SK-N-SH treated with all-trans-retinoic acid at 6 μM for 48 hours (cell line): ENCODE results near the gene PARVB.

Source experiments
- ATAC-seq: fragments of 200-7000 bp; cut with Tn5 transposase; 3 replicates; pipeline ENCODE4 v1.9.1; 2020; ENCODE audit warnings: mild to moderate bottlenecking, moderate library complexity
- ARNTL ChIP-seq: fragments of 450-650 bp; formaldehyde crosslinking; IDR thresholded peaks from 2 replicates; pipeline ENCODE4 v1.5.0; 2020; ENCODE audit warnings: low read depth, mild to moderate bottlenecking, moderate library complexity, borderline replicate concordance
- BACH2 ChIP-seq: fragments of 250-450 bp; sonication (Bioruptor Pico); IDR thresholded peaks from 2 replicates; pipeline ENCODE4 v1.9.0; 2021; ENCODE audit warnings: mild to moderate bottlenecking, borderline replicate concordance
- CSDC2 ChIP-seq: fragments of 250-450 bp; sonication (Bioruptor Pico); IDR thresholded peaks from 2 replicates; pipeline ENCODE4 v1.5.0; 2020; ENCODE audit warnings: mild to moderate bottlenecking, moderate library complexity
- ESRRG ChIP-seq: fragments of 250-450 bp; sonication (Bioruptor Pico); IDR thresholded peaks from 2 replicates; pipeline ENCODE4 v1.6.1; 2021; ENCODE audit warnings: mild to moderate bottlenecking
- GLIS3 ChIP-seq: fragments of 250-450 bp; sonication (Bioruptor Pico); IDR thresholded peaks from 2 replicates; pipeline ENCODE4 v1.5.0; 2020; ENCODE audit warnings: mild to moderate bottlenecking, moderate library complexity
- ISL1 ChIP-seq: fragments of 250-450 bp; sonication (Bioruptor Pico); IDR thresholded peaks from 2 replicates; pipeline ENCODE4 v2.1.2; 2022; ENCODE audit warnings: mild to moderate bottlenecking, moderate library complexity
- OSR1 ChIP-seq: fragments of 250-450 bp; sonication (Bioruptor Pico); IDR thresholded peaks from 2 replicates; pipeline ENCODE4 v1.8.0; 2022; ENCODE audit warnings: moderate library complexity, mild to moderate bottlenecking, inconsistent platforms
- POU6F1 ChIP-seq: fragments of 250-450 bp; sonication (Bioruptor Pico); IDR thresholded peaks from 2 replicates; pipeline ENCODE4 v1.8.0; 2021; ENCODE audit warnings: low read depth, mild to moderate bottlenecking, moderate library complexity, borderline replicate concordance
- PPARA ChIP-seq: fragments of 250-450 bp; sonication (Bioruptor Pico); IDR thresholded peaks from 2 replicates; pipeline ENCODE4 v1.5.0; 2020; ENCODE audit warnings: mild to moderate bottlenecking, borderline replicate concordance
- RARB ChIP-seq: fragments of 250-450 bp; sonication (Bioruptor Pico); IDR thresholded peaks from 2 replicates; pipeline ENCODE4 v1.8.0; 2021; ENCODE audit warnings: mild to moderate bottlenecking, moderate library complexity
- SNAI2 ChIP-seq: fragments of 250-450 bp; sonication (Bioruptor Pico); IDR thresholded peaks from 2 replicates; pipeline ENCODE4 v1.5.0; 2020; ENCODE audit warnings: mild to moderate bottlenecking, moderate library complexity
- TCF4 ChIP-seq: fragments of 250-450 bp; sonication (Bioruptor Pico); IDR thresholded peaks from 2 replicates; pipeline ENCODE4 v1.8.0; 2021; ENCODE audit warnings: mild to moderate bottlenecking, moderate library complexity, borderline replicate concordance
- TOX ChIP-seq: fragments of 250-450 bp; sonication (Bioruptor Pico); IDR thresholded peaks from 2 replicates; pipeline ENCODE4 v1.8.0; 2021; ENCODE audit warnings: mild to moderate bottlenecking, moderate library complexity, borderline replicate concordance
- ZC3H10 ChIP-seq: fragments of 250-450 bp; sonication (Bioruptor Pico); IDR thresholded peaks from 2 replicates; pipeline ENCODE4 v1.5.1; 2021; ENCODE audit warnings: mild to moderate bottlenecking, moderate library complexity
- ZFP3 ChIP-seq: fragments of 250-450 bp; sonication (Bioruptor Pico); IDR thresholded peaks from 2 replicates; pipeline ENCODE4 v1.5.0; 2020; ENCODE audit warnings: mild to moderate bottlenecking, moderate library complexity
- ZFP30 ChIP-seq: fragments of 450-650 bp; formaldehyde crosslinking; IDR thresholded peaks from 2 replicates; pipeline ENCODE4 v1.5.0; 2022; ENCODE audit warnings: mild to moderate bottlenecking, moderate library complexity
- ZNF565 ChIP-seq: fragments of 450-650 bp; formaldehyde crosslinking; conservative IDR thresholded peaks from 2 replicates; pipeline ENCODE4 v1.5.0; 2020; ENCODE audit warnings: low read depth, mild to moderate bottlenecking, moderate library complexity
- ZNF70 ChIP-seq: fragments of 450-650 bp; formaldehyde crosslinking; IDR thresholded peaks from 2 replicates; pipeline ENCODE4 v1.5.0; 2020; ENCODE audit warnings: mild to moderate bottlenecking, moderate library complexity
- ZNF8 ChIP-seq: fragments of 450-650 bp; formaldehyde crosslinking; IDR thresholded peaks from 2 replicates; pipeline ENCODE4 v1.5.0; 2020; ENCODE audit warnings: mild to moderate bottlenecking, moderate library complexity
- TF ChIP-seq, protein P1 (sequence below): fragments of 250-450 bp; sonication (Bioruptor Pico); IDR thresholded peaks from 2 replicates; pipeline ENCODE4 v1.5.1; 2021; ENCODE audit warnings: mild to moderate bottlenecking, moderate library complexity
- TF ChIP-seq, protein P2 (sequence below): fragments of 250-450 bp; sonication (Bioruptor Pico); IDR thresholded peaks from 2 replicates; pipeline ENCODE4 v1.5.1; 2020; ENCODE audit warnings: low read depth, mild to moderate bottlenecking, moderate library complexity
- TF ChIP-seq, protein P3 (sequence below): fragments of 250-450 bp; sonication (Bioruptor Pico); IDR thresholded peaks from 2 replicates; pipeline ENCODE4 v1.8.0; 2020; ENCODE audit warnings: mild to moderate bottlenecking, moderate library complexity, borderline replicate concordance
- TF ChIP-seq, protein P4 (sequence below): fragments of 250-450 bp; sonication (Bioruptor Pico); IDR thresholded peaks from 2 replicates; pipeline ENCODE4 v1.5.0; 2020; ENCODE audit warnings: mild to moderate bottlenecking, moderate library complexity

The PARVB gene

DNA sequence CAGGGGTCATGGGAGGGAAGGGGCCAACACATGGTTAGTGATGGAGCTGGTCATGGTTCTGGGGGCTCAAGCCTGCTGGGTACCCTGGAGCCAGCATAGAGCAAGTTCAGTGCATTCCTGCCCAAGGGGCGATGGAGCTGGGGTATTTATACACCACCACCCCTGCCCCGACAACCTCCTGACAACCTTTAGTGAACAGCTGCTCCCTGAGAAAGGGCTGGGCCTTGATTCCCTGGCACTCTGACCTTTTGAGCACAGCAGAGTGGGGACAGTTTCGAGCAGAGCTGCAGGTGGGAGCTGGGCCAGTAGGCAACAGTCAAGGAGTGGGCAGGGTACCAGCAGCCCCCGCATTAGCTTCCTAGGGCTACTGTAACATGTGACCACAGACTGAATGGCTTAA, 162.6 kb downstream of the PARVB start:
- TF ChIP-seq, protein P1, sequence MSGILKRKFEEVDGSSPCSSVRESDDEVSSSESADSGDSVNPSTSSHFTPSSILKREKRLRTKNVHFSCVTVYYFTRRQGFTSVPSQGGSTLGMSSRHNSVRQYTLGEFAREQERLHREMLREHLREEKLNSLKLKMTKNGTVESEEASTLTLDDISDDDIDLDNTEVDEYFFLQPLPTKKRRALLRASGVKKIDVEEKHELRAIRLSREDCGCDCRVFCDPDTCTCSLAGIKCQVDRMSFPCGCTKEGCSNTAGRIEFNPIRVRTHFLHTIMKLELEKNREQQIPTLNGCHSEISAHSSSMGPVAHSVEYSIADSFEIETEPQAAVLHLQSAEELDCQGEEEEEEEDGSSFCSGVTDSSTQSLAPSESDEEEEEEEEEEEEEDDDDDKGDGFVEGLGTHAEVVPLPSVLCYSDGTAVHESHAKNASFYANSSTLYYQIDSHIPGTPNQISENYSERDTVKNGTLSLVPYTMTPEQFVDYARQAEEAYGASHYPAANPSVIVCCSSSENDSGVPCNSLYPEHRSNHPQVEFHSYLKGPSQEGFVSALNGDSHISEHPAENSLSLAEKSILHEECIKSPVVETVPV = no peak
- TF ChIP-seq ARNTL (CRISPR knock-in tag) (no peak), ZNF565 (CRISPR knock-in tag) (no peak), CSDC2 (no peak), ZNF70 (CRISPR knock-in tag) (no peak), TOX (CRISPR knock-in tag) (no peak), OSR1 (CRISPR knock-in tag) (no peak), ESRRG (no peak), ZC3H10 (CRISPR knock-in tag) (no peak), ZFP3 (CRISPR knock-in tag) (no peak), ZFP30 (no peak)
- TF ChIP-seq, protein P2, sequence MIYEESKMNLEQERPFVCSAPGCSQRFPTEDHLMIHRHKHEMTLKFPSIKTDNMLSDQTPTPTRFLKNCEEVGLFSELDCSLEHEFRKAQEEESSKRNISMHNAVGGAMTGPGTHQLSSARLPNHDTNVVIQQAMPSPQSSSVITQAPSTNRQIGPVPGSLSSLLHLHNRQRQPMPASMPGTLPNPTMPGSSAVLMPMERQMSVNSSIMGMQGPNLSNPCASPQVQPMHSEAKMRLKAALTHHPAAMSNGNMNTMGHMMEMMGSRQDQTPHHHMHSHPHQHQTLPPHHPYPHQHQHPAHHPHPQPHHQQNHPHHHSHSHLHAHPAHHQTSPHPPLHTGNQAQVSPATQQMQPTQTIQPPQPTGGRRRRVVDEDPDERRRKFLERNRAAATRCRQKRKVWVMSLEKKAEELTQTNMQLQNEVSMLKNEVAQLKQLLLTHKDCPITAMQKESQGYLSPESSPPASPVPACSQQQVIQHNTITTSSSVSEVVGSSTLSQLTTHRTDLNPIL (CRISPR knock-in tag) = no peak
- TF ChIP-seq, protein P3, sequence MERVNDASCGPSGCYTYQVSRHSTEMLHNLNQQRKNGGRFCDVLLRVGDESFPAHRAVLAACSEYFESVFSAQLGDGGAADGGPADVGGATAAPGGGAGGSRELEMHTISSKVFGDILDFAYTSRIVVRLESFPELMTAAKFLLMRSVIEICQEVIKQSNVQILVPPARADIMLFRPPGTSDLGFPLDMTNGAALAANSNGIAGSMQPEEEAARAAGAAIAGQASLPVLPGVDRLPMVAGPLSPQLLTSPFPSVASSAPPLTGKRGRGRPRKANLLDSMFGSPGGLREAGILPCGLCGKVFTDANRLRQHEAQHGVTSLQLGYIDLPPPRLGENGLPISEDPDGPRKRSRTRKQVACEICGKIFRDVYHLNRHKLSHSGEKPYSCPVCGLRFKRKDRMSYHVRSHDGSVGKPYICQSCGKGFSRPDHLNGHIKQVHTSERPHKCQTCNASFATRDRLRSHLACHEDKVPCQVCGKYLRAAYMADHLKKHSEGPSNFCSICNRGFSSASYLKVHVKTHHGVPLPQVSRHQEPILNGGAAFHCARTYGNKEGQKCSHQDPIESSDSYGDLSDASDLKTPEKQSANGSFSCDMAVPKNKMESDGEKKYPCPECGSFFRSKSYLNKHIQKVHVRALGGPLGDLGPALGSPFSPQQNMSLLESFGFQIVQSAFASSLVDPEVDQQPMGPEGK (CRISPR knock-in tag) = no peak
- no peak for ATAC-seq

DNA sequence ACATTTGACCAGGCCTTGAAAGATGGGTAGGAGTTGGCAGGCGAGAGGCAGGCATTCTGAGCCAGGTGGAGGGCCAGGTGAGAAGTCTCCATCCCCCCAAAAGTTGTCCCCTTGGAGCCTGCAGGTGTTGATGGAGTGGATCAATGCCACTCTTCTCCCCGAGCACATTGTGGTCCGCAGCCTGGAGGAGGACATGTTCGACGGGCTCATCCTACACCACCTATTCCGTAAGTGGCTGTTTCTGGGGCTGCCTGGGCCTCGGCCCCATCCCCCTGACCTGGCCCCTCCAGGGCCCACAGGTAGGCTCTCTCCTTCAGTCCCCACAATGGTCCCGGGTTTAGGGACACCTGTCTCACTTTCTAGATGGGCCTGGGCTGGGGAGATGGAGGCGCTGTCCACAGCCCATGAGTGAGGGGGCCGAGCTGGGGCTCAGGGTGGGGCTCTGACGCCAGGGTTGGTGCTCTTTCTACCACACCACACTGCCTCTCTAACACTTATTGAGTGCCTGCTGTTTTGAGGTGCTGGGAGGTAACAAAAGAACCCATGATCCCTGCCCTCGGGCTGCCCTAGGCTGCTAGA, 163.6 kb downstream of the PARVB start:
- no peak for TF ChIP-seq TOX (CRISPR knock-in tag)
- no peak for TF ChIP-seq ZFP3 (CRISPR knock-in tag)
- no peak for TF ChIP-seq ZNF565 (CRISPR knock-in tag)
- no peak for ATAC-seq

- no peak for TF ChIP-seq ISL1 (CRISPR knock-in tag)
- TF ChIP-seq ZNF70 (CRISPR knock-in tag) = no peak
- no peak for ATAC-seq
Observed at GRCh38 chr22:44188316-44188715, 164.2 kb downstream of the PARVB start.

- ATAC-seq = no peak
- TF ChIP-seq, protein P3 (CRISPR knock-in tag) = no peak
- TF ChIP-seq, protein P4, sequence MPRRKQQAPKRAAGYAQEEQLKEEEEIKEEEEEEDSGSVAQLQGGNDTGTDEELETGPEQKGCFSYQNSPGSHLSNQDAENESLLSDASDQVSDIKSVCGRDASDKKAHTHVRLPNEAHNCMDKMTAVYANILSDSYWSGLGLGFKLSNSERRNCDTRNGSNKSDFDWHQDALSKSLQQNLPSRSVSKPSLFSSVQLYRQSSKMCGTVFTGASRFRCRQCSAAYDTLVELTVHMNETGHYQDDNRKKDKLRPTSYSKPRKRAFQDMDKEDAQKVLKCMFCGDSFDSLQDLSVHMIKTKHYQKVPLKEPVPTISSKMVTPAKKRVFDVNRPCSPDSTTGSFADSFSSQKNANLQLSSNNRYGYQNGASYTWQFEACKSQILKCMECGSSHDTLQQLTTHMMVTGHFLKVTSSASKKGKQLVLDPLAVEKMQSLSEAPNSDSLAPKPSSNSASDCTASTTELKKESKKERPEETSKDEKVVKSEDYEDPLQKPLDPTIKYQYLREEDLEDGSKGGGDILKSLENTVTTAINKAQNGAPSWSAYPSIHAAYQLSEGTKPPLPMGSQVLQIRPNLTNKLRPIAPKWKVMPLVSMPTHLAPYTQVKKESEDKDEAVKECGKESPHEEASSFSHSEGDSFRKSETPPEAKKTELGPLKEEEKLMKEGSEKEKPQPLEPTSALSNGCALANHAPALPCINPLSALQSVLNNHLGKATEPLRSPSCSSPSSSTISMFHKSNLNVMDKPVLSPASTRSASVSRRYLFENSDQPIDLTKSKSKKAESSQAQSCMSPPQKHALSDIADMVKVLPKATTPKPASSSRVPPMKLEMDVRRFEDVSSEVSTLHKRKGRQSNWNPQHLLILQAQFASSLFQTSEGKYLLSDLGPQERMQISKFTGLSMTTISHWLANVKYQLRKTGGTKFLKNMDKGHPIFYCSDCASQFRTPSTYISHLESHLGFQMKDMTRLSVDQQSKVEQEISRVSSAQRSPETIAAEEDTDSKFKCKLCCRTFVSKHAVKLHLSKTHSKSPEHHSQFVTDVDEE (CRISPR knock-in tag) = no peak
- TF ChIP-seq RARB (CRISPR knock-in tag) = no peak
- no peak for TF ChIP-seq PPARA (CRISPR knock-in tag)
- TF ChIP-seq POU6F1 (CRISPR knock-in tag) = no peak
- TF ChIP-seq ARNTL (CRISPR knock-in tag) = no peak
- no peak for TF ChIP-seq ZFP30
- TF ChIP-seq CSDC2 = no peak
- no peak for TF ChIP-seq TOX (CRISPR knock-in tag)
- TF ChIP-seq BACH2 (CRISPR knock-in tag) = no peak
- TF ChIP-seq ISL1 (CRISPR knock-in tag) = no peak
- TF ChIP-seq TCF4 (CRISPR knock-in tag) = no peak
- no peak for TF ChIP-seq GLIS3
- no peak for TF ChIP-seq ESRRG
- no peak for TF ChIP-seq ZNF565 (CRISPR knock-in tag)
- TF ChIP-seq ZNF8 (CRISPR knock-in tag) = no peak
- TF ChIP-seq SNAI2 (CRISPR knock-in tag) = no peak
- TF ChIP-seq ZFP3 (CRISPR knock-in tag) = no peak
Observed at GRCh38 chr22:44188986-44189630, 165.0 kb downstream of the PARVB start.
